HepG2 (cell line): ENCODE results near the gene DCUN1D3. TPM values are rescaled to one million over a fixed set of nuclear protein-coding genes. Genes with fewer than 3 reads are reported as not detected.

Experiments used
- FIP1L1 ChIP-seq: fragments of 200-400 bp; formaldehyde crosslinking; IDR thresholded peaks from 2 replicates; pipeline ENCODE4 v1.6.1; 2018; ENCODE audit warnings: low read depth, mild to moderate bottlenecking, low read length, moderate library complexity, borderline replicate concordance; ENCODE audit not compliant: insufficient read depth
- HNRNPK ChIP-seq: fragments of 200-400 bp; formaldehyde crosslinking; IDR thresholded peaks from 2 replicates; pipeline ENCODE4 v1.6.1; 2018; ENCODE audit warnings: low read length, low read depth, moderate library complexity, mild to moderate bottlenecking; ENCODE audit not compliant: poor library complexity, severe bottlenecking
- NR2F6 ChIP-seq, 2 experiments: IDR thresholded peaks; 2 replicates each; pipeline ENCODE4 v1.6.1; 2016; ENCODE audit warnings: antibody characterized with exemption in 1 of 2, mild to moderate bottlenecking in 1 of 2
- PITX1 ChIP-seq: sonication (generic); formaldehyde crosslinking; IDR thresholded peaks from 2 replicates; pipeline ENCODE4 v1.5.1; 2020; ENCODE audit warnings: mild to moderate bottlenecking, missing genetic modification reagents
- POGZ ChIP-seq: sonication (generic); formaldehyde crosslinking; IDR thresholded peaks from 2 replicates; pipeline ENCODE4 v1.4.0; 2020; ENCODE audit warnings: mild to moderate bottlenecking, missing genetic modification reagents
- SP4 ChIP-seq: sonication (generic); formaldehyde crosslinking; IDR thresholded peaks from 2 replicates; pipeline ENCODE4 v1.8.1; 2023; ENCODE audit warnings: mild to moderate bottlenecking, missing genetic modification reagents
- TBX3 ChIP-seq: fragments of 450-650 bp; IDR thresholded peaks from 2 replicates; pipeline ENCODE4 v1.6.1; 2017; ENCODE audit warnings: antibody characterized with exemption, mild to moderate bottlenecking, inconsistent platforms, borderline replicate concordance
- ZBTB49 ChIP-seq: sonication (generic); formaldehyde crosslinking; IDR thresholded peaks from 2 replicates; pipeline ENCODE4 v1.4.0; 2020; ENCODE audit warnings: missing genetic modification reagents, borderline replicate concordance
- ZNF292 ChIP-seq: sonication (generic); formaldehyde crosslinking; IDR thresholded peaks from 2 replicates; pipeline ENCODE4 v1.8.1; 2022; ENCODE audit warnings: mild to moderate bottlenecking, low read depth, missing genetic modification reagents, borderline replicate concordance
- ZNF564 ChIP-seq: sonication (generic); formaldehyde crosslinking; IDR thresholded peaks from 2 replicates; pipeline ENCODE4 v1.8.1; 2023; ENCODE audit warnings: mild to moderate bottlenecking, missing genetic modification reagents
- ZNF629 ChIP-seq: sonication (generic); formaldehyde crosslinking; conservative IDR thresholded peaks from 2 replicates; pipeline ENCODE4 v1.5.0; 2020; ENCODE audit warnings: missing genetic modification reagents
- polyA plus RNA-seq, 8 experiments: library from polyadenylated mRNA; depleted of rRNA in 3 of 8; stranded (reverse) in 7 of 8; unstranded in 1 of 8; fragments of >200 nt; fragmentation: Illumina TruSeq in 4 of 8; extraction: Trizol in 4 of 8; gene quantifications; 2 replicates each; pipeline versions ENCODE4 v1.2.1 to v1.2.3, GENCODE V29; 2011 to 2016; ENCODE audit warnings: low read depth in 4 of 8, missing spikeins in 1 of 8, mixed read lengths in 1 of 8; ENCODE audit not compliant: insufficient read depth in 1 of 8
- total RNA-seq, 5 experiments: library from RNA; depleted of rRNA; stranded (reverse); fragments of >200 nt; fragmentation: Illumina TruSeq; extraction: Trizol; gene quantifications; 2 replicates each; pipeline ENCODE4 v1.2.3, GENCODE V29; 2016; ENCODE audit warnings: low read depth in 1 of 5
- TF ChIP-seq, protein P1 (sequence below): sonication (generic); formaldehyde crosslinking; IDR thresholded peaks from one replicate; pipeline ENCODE4 v1.5.1; 2020; ENCODE audit warnings: mild to moderate bottlenecking, missing genetic modification reagents; ENCODE audit errors: not compliant biosample characterization
- TF ChIP-seq, protein P2 (sequence below): IDR thresholded peaks from 2 replicates; pipeline ENCODE4 v1.6.1; 2016; ENCODE audit warnings: missing genetic modification reagents, missing compliant biosample characterization
- TF ChIP-seq, protein P3 (sequence below): sonication (generic); formaldehyde crosslinking; IDR thresholded peaks from 2 replicates; pipeline ENCODE4 v1.4.0; 2020; ENCODE audit warnings: missing genetic modification reagents, mild to moderate bottlenecking, borderline replicate concordance

The DCUN1D3 gene
- total and polyA plus RNA-seq, 2 of the 13 experiments (the other 11 are each of a cell fraction or from before 2014, with no cell fraction given): 5.0 to 19.3 TPM

- no peak for TF ChIP-seq ZBTB49 (CRISPR knock-in tag)
- TF ChIP-seq, protein P1, sequence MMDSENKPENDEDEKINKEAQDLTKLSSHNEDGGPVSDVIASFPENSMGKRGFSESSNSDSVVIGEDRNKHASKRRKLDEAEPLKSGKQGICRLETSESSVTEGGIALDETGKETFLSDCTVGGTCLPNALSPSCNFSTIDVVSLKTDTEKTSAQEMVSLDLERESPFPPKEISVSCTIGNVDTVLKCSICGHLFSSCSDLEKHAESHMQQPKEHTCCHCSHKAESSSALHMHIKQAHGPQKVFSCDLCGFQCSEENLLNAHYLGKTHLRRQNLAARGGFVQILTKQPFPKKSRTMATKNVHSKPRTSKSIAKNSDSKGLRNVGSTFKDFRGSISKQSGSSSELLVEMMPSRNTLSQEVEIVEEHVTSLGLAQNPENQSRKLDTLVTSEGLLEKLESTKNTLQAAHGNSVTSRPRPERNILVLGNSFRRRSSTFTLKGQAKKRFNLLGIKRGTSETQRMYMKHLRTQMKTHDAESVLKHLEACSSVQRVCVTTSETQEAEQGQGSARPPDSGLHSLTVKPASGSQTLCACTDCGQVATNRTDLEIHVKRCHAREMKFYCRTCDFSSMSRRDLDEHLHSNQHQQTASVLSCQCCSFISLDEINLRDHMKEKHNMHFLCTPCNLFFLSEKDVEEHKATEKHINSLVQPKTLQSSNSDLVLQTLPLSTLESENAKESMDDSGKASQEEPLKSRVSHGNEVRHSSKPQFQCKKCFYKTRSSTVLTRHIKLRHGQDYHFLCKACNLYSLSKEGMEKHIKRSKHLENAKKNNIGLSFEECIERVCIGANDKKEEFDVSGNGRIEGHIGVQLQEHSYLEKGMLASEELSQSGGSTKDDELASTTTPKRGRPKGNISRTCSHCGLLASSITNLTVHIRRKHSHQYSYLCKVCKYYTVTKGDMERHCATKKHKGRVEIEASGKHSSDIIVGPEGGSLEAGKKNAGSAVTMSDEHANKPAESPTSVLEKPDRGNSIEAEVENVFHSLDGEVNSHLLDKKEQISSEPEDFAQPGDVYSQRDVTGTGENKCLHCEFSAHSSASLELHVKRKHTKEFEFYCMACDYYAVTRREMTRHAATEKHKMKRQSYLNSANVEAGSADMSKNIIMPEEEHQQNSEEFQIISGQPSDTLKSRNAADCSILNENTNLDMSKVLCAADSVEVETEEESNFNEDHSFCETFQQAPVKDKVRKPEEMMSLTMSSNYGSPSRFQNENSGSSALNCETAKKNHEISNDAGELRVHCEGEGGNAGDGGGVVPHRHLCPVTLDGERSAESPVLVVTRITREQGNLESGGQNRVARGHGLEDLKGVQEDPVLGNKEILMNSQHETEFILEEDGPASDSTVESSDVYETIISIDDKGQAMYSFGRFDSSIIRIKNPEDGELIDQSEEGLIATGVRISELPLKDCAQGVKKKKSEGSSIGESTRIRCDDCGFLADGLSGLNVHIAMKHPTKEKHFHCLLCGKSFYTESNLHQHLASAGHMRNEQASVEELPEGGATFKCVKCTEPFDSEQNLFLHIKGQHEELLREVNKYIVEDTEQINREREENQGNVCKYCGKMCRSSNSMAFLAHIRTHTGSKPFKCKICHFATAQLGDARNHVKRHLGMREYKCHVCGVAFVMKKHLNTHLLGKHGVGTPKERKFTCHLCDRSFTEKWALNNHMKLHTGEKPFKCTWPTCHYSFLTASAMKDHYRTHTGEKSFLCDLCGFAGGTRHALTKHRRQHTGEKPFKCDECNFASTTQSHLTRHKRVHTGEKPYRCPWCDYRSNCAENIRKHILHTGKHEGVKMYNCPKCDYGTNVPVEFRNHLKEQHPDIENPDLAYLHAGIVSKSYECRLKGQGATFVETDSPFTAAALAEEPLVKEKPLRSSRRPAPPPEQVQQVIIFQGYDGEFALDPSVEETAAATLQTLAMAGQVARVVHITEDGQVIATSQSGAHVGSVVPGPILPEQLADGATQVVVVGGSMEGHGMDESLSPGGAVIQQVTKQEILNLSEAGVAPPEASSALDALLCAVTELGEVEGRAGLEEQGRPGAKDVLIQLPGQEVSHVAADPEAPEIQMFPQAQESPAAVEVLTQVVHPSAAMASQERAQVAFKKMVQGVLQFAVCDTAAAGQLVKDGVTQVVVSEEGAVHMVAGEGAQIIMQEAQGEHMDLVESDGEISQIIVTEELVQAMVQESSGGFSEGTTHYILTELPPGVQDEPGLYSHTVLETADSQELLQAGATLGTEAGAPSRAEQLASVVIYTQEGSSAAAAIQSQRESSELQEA (CRISPR knock-in tag): no peak
- TF ChIP-seq HNRNPK: peak; percentile 85
- TF ChIP-seq, protein P2, sequence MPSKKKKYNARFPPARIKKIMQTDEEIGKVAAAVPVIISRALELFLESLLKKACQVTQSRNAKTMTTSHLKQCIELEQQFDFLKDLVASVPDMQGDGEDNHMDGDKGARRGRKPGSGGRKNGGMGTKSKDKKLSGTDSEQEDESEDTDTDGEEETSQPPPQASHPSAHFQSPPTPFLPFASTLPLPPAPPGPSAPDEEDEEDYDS (CRISPR knock-in tag): peak; percentile 78
- TF ChIP-seq PITX1 (CRISPR knock-in tag): peak; percentile 78
- TF ChIP-seq ZNF292 (CRISPR knock-in tag): no peak
- TF ChIP-seq FIP1L1: no peak
- TF ChIP-seq ZNF564 (CRISPR knock-in tag): no peak
- TF ChIP-seq ZNF629 (CRISPR knock-in tag): no peak
- 0 out of 2 replicates have a peak, but pooled peaks have one; percentile 35 for TF ChIP-seq NR2F6 (IDR thresholded peaks at IDR 0.05)
- TF ChIP-seq NR2F6 (CRISPR knock-in tag; IDR thresholded peaks at IDR 0.05): peak; percentile 68; the same call in 1 of the 2 replicates
- TF ChIP-seq POGZ (CRISPR knock-in tag): no peak; the same call in none of the 2 replicates
- TF ChIP-seq, protein P3, sequence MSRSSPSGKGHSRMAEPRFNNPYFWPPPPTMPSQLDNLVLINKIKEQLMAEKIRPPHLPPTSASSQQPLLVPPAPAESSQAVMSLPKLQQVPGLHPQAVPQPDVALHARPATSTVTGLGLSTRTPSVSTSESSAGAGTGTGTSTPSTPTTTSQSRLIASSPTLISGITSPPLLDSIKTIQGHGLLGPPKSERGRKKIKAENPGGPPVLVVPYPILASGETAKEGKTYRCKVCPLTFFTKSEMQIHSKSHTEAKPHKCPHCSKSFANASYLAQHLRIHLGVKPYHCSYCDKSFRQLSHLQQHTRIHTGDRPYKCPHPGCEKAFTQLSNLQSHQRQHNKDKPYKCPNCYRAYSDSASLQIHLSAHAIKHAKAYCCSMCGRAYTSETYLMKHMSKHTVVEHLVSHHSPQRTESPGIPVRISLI: no peak
- no peak for TF ChIP-seq TBX3
- peak; percentile 37; the same call in 1 of the 2 replicates for TF ChIP-seq SP4 (CRISPR knock-in tag)
These were observed 470 bp downstream of the DCUN1D3 start (continued) for GRCh38 chr16:20899477-20900298.
